ES-I3 (cell line): Measurements from ENCODE around the gene INSIG2.

Experiments
- H3K36me3 ChIP-seq: 2 replicates; pipeline ENCODE4 v1.6.1; 2013; ENCODE audit warnings: mild to moderate bottlenecking, low read length, control low read depth, moderate library complexity; ENCODE audit not compliant: insufficient read depth
- H3K4me1 ChIP-seq: 2 replicates; pipeline ENCODE4 v1.6.1; 2013; ENCODE audit warnings: mild to moderate bottlenecking, control low read depth, low read length; ENCODE audit not compliant: insufficient read depth
- H3K9ac ChIP-seq: 2 replicates; pipeline ENCODE4 v1.6.1; 2013; ENCODE audit warnings: low read depth, mild to moderate bottlenecking, low read length, moderate library complexity
- H3K9me3 ChIP-seq: 2 replicates; pipeline ENCODE4 v1.6.1; 2013; ENCODE audit warnings: mild to moderate bottlenecking, low read length, moderate library complexity; ENCODE audit not compliant: control insufficient read depth, insufficient read depth

INSIG2 gene

DNA sequence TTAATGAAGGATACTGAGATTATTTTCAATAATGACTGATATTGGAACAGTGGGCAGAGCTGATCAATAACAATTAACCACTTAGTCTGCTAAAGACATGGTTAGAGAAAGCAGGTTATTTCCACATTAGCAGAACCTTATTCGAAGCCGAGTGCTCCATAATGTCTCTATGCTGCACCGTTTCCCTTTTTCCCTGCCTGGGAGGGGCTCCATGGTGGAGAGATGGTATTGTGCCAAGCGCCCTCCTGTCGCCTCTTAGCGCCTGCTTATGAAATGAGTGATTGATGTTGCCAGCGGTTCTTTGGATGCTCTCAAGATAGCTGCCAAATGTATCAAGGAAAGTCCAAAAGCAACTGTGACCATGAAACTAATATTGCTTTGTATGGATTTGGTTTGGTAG, 34.6 kb upstream of the INSIG2 start:
- H3K36me3 ChIP-seq, result no peaks in the 10 kb centered on the region

DNA sequence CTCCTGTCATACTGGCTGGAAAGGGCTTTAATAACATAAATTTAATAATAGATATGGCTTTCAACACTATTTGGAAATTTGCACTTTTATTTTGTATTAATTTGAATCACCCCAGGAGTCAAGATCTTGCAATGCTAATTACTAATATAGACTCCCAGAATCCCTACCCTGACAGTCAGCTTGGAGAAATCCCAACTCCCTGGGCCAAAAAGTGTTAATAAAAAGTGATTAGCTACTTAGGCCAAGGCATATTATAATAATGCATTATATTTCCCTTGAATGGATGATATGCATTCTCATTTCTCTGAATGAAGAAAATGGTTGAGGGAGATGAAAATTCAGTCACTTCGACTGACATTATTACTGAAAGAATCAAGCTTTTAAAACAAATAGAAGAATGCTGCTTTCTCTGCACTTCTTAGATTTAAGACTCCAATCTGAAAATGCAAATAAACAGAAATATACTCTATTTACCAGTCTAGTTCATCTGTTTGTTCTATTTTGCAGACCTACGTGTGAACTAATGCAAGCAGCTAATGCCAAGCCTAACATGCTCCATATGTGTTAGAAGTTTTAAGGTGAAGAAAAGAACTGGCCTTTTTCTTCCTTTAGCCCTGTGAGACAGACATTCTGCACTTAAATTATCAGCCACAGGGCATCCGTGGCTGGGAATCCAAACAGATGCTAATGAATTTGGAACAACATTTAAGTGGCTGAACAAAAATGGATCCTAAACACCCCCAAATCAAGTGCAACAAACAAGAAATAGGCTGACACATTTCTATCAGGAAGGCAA, 33.9 kb upstream of the INSIG2 start:
- no peaks in the 10 kb centered on the region for H3K9me3 ChIP-seq
- H3K9ac ChIP-seq, result no peak overlapping the region
- no peaks in the 10 kb centered on the region for H3K36me3 ChIP-seq
- peaks cover 3% of the 10 kb centered on the region; the same call in 1 of the 2 replicates for H3K4me1 ChIP-seq

More for the DNA sequence above, 34.6 kb upstream of the INSIG2 start:
- Histone ChIP-seq H3K9ac (no peak overlapping the region), H3K9me3 (no peaks in the 10 kb centered on the region), H3K4me1 (peaks cover 3% of the 10 kb centered on the region; the same call in 1 of the 2 replicates)

DNA sequence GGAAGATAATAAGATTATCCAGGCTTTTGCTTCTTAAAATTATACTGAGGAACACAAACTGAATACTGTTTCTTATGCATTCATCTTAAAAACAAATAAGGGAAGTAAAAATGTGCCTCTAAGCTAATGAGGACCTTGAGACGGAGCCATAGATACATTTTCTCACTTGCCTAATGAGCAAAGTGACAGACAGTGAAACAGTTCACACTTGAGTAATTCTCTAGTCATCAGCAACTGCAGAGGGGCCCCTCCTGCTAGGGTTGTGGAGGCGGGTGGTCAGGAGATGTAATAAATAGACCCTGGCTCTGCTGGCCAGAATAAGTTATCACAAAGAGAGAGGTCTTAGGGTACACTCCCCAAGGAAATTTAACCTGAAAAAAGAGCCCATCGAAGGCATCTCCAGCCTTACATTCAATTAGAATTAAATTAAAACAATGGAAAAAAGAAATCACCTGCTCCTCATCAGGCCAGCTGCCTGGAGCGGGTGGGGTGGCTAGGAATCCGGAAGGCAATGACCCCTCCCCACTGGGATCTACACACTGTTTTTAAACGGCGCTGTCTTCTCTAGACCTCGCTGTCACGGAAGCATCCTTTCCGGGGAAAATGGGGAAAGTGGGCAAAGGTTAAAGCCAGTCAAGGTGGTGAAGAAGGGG, 32.6 kb upstream of the INSIG2 start:
- Histone ChIP-seq H3K4me1 (peaks cover 3% of the 10 kb centered on the region; the same call in 1 of the 2 replicates), H3K9ac (no peak overlapping the region), H3K9me3 (no peaks in the 10 kb centered on the region), H3K36me3 (no peaks in the 10 kb centered on the region)

DNA sequence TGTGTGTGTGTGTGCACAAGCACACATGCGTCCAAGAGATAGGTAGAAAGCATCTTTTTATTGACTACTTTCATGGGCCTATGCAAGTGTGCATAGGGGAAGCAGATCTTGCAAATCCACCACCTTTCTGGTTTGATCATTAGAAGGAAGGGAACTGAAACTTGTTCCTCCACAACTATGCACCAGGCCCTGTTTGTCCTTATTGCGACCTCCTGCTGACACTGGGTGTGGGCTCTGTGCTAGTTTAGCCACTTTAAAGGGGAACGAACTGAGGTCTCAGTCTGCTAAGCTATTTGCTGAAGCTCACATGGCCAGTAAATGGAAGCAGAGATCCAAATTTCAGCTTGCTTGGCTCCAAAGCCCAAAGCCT, 32.1 kb upstream of the INSIG2 start:
- H3K9ac ChIP-seq, result no peak overlapping the region
- no peaks in the 10 kb centered on the region for H3K9me3 ChIP-seq
- H3K36me3 ChIP-seq, result no peaks in the 10 kb centered on the region
- H3K4me1 ChIP-seq, result no peaks in the 10 kb centered on the region

DNA sequence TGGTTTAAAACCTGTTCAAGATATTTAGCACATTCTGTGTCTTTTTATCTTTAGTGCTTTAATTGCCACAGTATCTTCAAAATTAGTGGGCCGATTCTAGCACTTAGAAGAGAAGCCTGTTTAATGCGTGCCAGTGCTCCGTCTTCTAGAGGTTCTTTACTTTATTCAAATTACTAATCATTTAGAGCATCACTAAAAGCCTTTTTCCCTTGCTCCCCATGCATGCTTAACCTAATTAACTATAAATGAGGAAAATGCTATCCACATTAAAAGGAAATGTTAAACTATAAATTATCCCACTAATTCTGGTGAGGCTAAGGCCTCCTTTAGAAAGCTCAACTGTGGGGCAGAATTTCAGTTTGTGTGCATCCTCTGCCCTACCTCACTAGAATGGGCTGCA, 31.5 kb upstream of the INSIG2 start:
- Histone ChIP-seq H3K9me3 (no peaks in the 10 kb centered on the region), H3K36me3 (no peaks in the 10 kb centered on the region), H3K9ac (no peak overlapping the region), H3K4me1 (no peaks in the 10 kb centered on the region)

DNA sequence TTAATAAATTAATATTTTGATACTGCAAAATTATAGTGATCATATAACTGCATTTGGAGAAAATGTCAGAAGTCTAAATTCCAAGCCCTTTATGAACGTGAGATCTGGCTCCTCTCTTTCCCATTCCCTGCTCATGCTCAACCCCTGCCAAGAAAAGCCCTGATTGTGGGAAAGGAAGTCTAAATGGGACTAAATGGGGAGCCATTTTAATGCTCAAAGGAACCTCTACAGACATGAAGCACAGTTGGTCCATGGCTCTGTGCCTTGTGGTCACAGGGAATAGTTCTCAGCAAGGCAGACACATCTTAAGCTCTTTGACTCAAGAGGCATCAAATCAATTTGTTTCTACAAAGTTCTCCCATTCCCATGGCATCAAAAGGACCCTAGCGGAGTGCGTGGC, 29.3 kb upstream of the INSIG2 start:
- no peaks in the 10 kb centered on the region for H3K9me3 ChIP-seq
- no peaks in the 10 kb centered on the region for H3K4me1 ChIP-seq
- H3K9ac ChIP-seq, result no peak overlapping the region
- H3K36me3 ChIP-seq, result no peaks in the 10 kb centered on the region

DNA sequence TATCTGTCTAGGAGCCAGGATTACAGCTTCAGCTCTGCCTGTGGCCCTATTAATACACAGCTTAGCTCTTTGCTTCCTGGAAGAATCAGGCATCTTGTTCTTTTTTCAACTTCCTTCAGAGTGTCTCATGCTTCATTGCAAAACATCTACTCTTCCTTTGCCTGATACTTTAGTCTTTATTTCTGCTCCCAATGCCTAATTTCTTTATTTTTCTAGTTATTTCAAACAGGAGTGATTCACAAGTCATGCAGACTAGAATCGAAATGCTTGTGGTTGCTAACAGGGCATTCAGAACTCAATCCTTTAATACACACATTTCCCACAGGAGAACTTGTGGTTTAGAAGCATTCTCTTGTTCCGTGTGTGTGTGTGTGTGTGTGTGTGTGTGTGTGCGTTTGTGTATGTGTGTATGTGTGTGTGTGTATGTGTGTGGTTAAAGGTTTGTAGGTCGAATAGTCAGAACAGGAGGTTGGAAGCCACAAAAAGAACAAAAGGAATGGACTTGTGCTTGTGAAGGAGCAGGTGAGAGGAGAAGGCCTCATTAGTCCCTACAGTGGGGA, 28.3 kb upstream of the INSIG2 start:
- no peaks in the 10 kb centered on the region for H3K36me3 ChIP-seq
- H3K9ac ChIP-seq, result no peak overlapping the region
- no peaks in the 10 kb centered on the region for H3K9me3 ChIP-seq
- no peaks in the 10 kb centered on the region for H3K4me1 ChIP-seq

DNA sequence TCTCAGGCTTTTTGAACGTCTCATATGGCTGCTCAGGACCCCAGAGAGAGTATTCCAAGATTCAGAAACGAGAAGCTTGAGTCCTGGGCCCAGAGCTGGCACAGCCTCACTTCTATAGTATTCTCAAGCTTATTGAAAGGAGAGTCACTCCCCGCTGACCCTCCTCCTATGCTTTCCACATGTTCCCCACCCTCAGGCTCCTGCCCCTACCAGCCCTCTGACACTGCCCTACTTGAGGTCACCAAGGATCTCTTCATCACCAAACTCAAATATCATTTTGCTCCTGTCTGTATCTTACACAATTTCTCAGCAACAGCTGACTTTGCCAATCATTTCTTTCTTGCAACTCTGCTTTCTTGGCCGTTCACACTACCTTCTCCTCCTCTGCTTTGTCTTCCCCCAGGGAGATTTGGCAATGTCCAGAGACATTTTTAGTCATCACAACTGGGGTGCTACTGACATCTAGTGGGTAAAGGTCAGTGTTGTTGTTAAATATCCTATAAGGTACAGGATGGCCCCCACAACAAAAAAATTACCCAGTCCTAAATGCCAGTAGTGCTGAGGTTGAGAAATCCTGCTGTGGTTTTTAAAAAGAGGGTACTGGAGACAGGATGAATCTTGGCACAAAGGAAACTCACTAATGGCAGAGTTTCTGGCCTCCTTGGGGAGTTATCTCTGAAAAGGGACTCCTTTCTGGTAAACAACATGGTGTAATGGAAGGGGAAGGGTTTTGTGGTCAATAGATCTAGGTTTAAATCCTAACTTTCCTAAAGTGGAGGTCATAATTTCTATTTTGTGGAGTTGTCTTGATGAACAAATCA, 26.9 kb upstream of the INSIG2 start:
- peaks cover 7% of the 10 kb centered on the region; the same call in 1 of the 2 replicates for H3K4me1 ChIP-seq
- H3K9ac ChIP-seq, result no peak overlapping the region
- no peaks in the 10 kb centered on the region for H3K36me3 ChIP-seq
- no peaks in the 10 kb centered on the region for H3K9me3 ChIP-seq

DNA sequence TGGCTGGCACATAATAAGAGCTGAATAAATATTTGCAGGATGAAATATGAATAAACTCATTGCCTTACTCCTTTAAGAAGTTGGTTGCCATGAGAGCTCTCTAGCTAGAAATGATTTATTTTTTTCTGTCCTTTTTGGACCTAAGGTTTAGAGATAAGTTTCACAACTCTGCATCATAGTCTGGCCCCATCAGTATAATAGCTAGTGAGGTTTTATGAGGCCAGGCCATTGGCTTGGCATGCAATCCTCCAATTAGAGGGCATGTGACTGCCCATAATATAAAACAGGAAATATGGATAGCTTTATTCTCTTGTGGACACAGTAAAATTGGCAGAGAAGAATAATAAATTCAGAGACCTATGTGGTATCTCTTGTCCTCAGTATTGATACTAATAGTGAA, 26.2 kb upstream of the INSIG2 start:
- Histone ChIP-seq H3K9me3 (no peaks in the 10 kb centered on the region), H3K4me1 (peaks cover 9% of the 10 kb centered on the region; the same call in 1 of the 2 replicates), H3K9ac (no peak overlapping the region), H3K36me3 (no peaks in the 10 kb centered on the region)

DNA sequence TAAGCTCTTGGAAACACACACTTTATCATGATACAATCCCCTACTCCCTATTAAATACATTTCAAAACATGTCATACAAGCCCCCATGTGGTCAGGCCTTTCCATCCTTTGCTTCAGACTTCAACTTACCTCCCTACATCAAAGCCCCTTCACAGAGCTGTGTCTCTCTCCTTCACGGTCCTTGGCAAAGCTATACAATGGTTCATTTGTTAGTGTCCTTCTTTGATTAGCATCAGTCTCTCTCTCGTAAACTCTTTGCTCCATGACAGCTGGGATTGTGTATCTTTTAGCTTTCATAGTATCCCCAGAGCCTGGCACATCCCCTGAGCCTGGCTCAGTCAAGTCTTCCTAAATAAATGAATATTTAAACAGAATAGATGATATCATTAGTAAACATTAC, 25.6 kb upstream of the INSIG2 start:
- H3K36me3 ChIP-seq, result no peaks in the 10 kb centered on the region
- H3K4me1 ChIP-seq, result peaks cover 9% of the 10 kb centered on the region; the same call in 1 of the 2 replicates
- H3K9me3 ChIP-seq, result no peaks in the 10 kb centered on the region
- no peak overlapping the region for H3K9ac ChIP-seq

DNA sequence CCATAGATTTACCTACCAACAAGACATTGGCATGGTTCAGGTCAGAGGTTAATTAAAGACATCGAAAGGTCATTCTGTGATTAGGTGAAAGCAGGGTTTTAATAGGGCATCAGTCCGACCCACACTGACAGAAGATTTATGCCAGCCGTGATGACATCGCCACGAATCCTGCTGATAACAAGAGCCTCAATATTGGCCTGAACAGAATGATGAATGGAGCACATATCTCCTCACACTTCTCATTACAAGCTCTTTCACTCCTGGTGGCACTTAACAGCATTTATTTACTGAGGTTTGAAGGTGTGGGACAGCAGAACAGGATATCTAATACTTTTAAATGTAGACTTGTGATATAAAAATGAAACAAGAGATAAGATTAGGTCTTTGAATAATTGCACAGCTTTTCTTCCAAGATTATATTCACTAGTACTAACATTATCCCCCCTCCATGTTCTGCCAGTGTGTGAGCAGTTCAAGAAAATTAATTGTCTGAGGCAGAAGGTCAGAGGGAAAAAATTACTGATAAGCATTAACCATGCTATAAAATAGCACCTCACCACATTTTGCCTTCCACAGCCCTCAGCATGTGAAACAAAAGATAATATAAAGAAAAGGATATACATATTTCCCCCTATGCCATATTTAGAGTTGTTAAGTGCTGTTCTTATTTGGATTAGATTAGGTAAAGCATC, 23.1 kb upstream of the INSIG2 start:
- Histone ChIP-seq H3K36me3 (no peaks in the 10 kb centered on the region), H3K9ac (no peak overlapping the region), H3K9me3 (no peaks in the 10 kb centered on the region), H3K4me1 (peaks cover 9% of the 10 kb centered on the region; the same call in 1 of the 2 replicates)

DNA sequence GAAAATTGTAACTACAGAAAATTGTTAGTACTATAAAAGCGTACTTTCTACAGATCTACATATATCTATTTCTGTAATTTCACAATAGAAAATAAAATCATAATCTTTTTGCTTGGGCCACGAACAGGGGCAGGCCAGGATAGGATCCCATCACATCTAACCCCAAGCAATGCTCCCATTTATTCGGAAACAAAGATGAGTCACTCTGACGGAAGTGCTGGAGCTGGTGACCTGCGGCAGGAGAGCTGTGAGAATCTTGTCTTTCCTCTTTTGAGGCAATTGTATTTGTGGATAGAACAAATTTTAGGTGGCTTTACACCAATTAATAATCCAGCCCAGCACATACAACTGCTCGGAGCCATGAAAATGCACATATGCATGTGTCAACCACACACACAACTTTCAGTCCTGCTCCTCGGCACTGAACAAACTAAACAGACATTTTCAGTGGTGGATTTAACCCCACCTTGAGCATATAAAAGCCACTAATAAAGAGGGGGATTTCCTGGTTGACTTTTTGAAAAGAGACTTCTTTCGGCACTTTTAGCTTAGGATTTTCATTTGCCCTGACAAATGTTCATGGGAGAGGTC, 22.3 kb upstream of the INSIG2 start:
- no peak overlapping the region for H3K9ac ChIP-seq
- H3K9me3 ChIP-seq, result no peaks in the 10 kb centered on the region
- peaks cover 9% of the 10 kb centered on the region; the same call in 1 of the 2 replicates for H3K4me1 ChIP-seq
- no peaks in the 10 kb centered on the region for H3K36me3 ChIP-seq

DNA sequence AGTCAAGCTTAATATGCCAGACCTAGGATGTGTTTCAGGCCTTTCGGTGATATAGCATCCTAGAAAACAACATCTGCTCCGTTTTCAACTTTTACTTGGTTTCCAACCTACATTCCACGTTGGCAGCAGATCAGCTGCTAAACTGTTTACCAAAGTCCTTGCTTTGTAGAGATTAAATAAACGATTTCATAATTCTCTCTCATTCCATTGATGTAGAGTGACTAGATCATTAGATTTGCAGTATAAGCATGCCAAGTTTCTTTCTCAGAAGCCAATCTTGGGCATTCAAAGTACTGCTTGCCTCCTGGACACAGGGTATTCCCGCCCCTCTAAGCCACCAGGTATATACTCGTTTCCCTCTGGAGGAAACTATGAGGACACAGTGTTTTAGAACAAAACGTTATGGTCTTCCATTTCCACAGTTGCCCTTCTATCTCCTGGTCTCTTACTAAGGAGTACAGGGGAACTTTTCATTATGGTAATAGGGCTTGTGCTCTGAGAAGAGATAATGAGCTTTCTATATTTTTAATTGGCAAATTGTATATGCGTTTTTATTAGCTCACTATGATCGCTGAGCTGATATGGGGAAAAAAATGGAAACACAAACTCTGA, 10.5 kb upstream of the INSIG2 start:
- Histone ChIP-seq H3K36me3 (no peaks in the 10 kb centered on the region), H3K4me1 (no peaks in the 10 kb centered on the region), H3K9me3 (no peaks in the 10 kb centered on the region), H3K9ac (no peak overlapping the region)
